CD4-positive, alpha-beta T cell treated with Interleukin-6 for 4 hours (primary cell): ENCODE measurements around the gene RAVER2.

Experiments
- DNase-seq: peaks from one replicate; pipeline ENCODE4 v3.0.0-alpha.2; 2020; ENCODE audit warnings: mixed read lengths

Gene RAVER2

GRCh38 chr1:64881281-64881680 lies 136.4 kb downstream of the RAVER2 start:
- no peak for DNase-seq
